Esophagus squamous epithelium (tissue), 5 donors: ENCODE data around the gene TSHZ2. TPM values are rescaled to one million over a fixed set of nuclear protein-coding genes. Genes with fewer than 3 reads are reported as not detected.
"Not testable (repeated sequence)": the region's sequence is repeated elsewhere in the genome, so short reads cannot be mapped to it uniquely, and the experiment has no call there.

Experiments
- DNase-seq: peaks from one replicate; lab custom pipeline; 2025; lab: John Stamatoyannopoulos, UW
- H3K27ac ChIP-seq, 4 donors: fragments of 200-600 bp; sonication (generic); one replicate each; pipeline ENCODE4 v1.5.1; 2016 to 2019; ENCODE audit warnings: mild to moderate bottlenecking in 1 of 4
- H3K27me3 ChIP-seq, 4 donors: fragments of 200-600 bp; sonication (generic); 1 replicate in 3 of 4; 2 replicates in 1 of 4; pipeline versions ENCODE4 v1.5.1 to v1.6.0; 2017 to 2021; ENCODE audit warnings: antibody characterized with exemption in 1 of 4
- H3K36me3 ChIP-seq, 3 donors: fragments of 200-600 bp; sonication (generic); one replicate each; pipeline ENCODE4 v1.5.1; 2016 to 2019
- H3K4me1 ChIP-seq, 3 donors: fragments of 200-600 bp; sonication (generic); one replicate each; pipeline ENCODE4 v1.5.1; 2017 to 2019
- H3K4me3 ChIP-seq, 4 donors: fragments of 200-600 bp; sonication (generic); 1 replicate in 3 of 4; 2 replicates in 1 of 4; pipeline ENCODE4 v1.5.1; 2016 to 2019; ENCODE audit warnings: mild to moderate bottlenecking in 2 of 4, moderate library complexity in 1 of 4
- H3K9me3 ChIP-seq, 3 donors: fragments of 200-600 bp; sonication (generic); one replicate each; pipeline ENCODE4 v1.5.1; 2016 to 2019
- CTCF ChIP-seq, 6 experiments: fragments of 450-650 bp in 4 of 6; fragments of 200-600 bp in 2 of 6; sonication (generic) in 2 of 6; IDR thresholded peaks; one replicate each; pipeline ENCODE4 v1.5.1; 2016 to 2019; ENCODE audit warnings: antibody characterized with exemption in 6 of 6, mild to moderate bottlenecking in 4 of 6, moderate library complexity in 4 of 6
- POLR2A ChIP-seq, 4 donors: fragments of 450-650 bp; IDR thresholded peaks; one replicate each; pipeline ENCODE4 v1.6.1; 2017; ENCODE audit warnings: antibody characterized with exemption in 4 of 4, mild to moderate bottlenecking in 4 of 4, moderate library complexity in 3 of 4
- WGBS, 2 donors: methylation state at CpG; one replicate each; pipeline ENCODE4 v1.1.5; 2018; 5-methylcytosine and 5-hydroxymethylcytosine counted together
- intact Hi-C: fragments of 100-400 bp; cut with DNase I; formaldehyde crosslinking; loops from one replicate; pipeline ENCODE4 v1.15.0; 2022
- total RNA-seq, 4 donors: library from RNA; depleted of rRNA; stranded (reverse); fragments of >200 nt; gene quantifications; one replicate each; pipeline ENCODE4 v1.1.0, GENCODE V29; 2016
- donor health status: DM: yes; HTN: yes; CAD: no.

TSHZ2 gene
- total RNA-seq, 4 donors from 2014 or later = 4.7 to 22.0 (median 12.9) TPM

DNA sequence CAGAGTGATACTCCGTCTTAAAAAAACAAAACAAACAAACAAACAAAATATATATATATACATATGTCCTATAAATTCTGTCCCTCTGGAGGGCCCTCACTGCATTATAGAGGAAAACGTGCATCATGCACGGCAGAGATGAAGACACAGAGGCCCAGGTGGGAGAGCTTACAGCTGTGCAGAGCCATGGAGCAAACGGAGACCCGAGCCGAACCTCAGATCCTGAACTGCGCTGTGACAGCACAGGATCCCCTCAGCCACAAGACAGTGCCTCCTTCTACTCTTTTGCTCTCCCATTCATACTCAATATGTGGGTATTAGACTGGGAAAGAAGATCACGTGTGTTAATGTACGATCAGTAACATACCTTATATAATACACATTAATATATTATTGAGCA is 539.9 kb downstream of the TSHZ2 start:
- H3K36me3 ChIP-seq = no peaks in the 10 kb centered on the region
- intact Hi-C loops = no loop called here
- TF ChIP-seq POLR2A (IDR thresholded peaks at IDR 0.05) (no peak), CTCF (IDR thresholded peaks at IDR 0.05) (no peak)
- no peak overlapping the region for H3K4me3 ChIP-seq
- no peak overlapping the region for H3K27ac ChIP-seq
- WGBS, 2 donors = 89 to 93% methylated on average over 9 of the region's 9 CpGs
- no peaks in the 10 kb centered on the region for H3K27me3 ChIP-seq
- DNase-seq = no peak
- H3K4me1 ChIP-seq = no peaks in the 10 kb centered on the region
- H3K9me3 ChIP-seq = peaks cover 0 to 11% (median 0%) of the 10 kb centered on the region in 3 donors

DNA sequence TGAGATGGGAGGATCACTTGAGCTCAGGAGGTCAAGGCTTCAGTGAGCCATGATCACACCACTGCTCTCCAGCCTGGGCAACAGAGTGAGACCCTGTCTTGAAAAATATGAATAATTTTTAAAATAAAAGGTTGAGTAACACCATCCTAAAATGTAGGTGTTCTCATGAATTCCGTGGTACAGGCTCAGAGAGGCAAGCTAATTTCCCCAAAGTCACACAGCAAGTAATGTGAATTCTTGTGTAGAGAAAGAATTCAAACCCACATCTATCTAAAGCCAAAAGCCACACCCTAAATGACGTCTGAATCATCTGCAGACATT is 541.0 kb downstream of the TSHZ2 start:
- Histone ChIP-seq H3K27me3 (no peaks in the 10 kb centered on the region), H3K4me1 (no peaks in the 10 kb centered on the region), H3K36me3 (no peaks in the 10 kb centered on the region), H3K27ac (no peak overlapping the region), H3K9me3 (peaks cover 0 to 11% (median 0%) of the 10 kb centered on the region in 3 donors), H3K4me3 (no peak overlapping the region)
- TF ChIP-seq POLR2A (IDR thresholded peaks at IDR 0.05) (no peak), CTCF (IDR thresholded peaks at IDR 0.05) (no peak)
- DNase-seq = no peak
- intact Hi-C loops = no loop called here
- WGBS, 2 donors = 46 to 49% methylated on average over 2 of the region's 2 CpGs

DNA sequence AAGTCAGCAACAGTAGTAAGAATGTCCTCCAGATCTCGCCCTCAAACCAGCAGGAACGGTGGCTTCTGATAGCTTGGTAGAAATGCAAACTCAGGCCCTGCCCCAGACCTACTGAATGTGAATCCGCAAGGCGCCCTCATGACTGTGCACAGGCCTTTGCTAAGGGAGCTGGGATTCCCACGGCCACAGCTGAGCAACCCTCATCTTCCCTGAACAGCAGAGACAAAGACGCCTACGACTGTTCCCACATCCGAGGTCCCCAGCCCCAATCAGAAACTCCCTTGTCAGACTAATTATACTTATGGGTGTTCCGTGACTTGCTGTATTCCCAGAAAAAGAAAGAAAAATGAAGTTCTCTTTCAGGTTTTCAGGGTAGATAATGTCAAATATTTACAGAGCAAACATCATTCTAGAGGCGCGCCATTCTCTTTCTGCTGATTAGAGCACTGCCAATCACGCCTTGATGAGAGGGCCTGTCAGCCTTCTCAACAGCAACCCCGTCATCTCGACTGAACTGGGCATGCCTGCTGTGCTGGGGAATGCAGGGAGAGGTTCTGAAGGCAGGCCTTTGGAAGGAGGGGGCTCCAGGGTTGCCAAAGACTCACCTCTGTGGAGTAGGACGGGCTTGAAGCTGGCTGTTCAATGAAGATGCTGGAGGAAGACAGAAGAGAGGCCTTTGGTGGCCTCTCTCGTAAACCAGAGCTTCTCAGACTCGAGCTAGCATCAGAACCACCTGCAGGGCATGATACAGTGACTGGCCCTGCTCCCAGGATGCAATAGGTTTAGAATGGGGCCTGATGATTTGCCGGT is 541.5 kb downstream of the TSHZ2 start:
- H3K4me3 ChIP-seq = no peak overlapping the region
- DNase-seq = no peak
- H3K36me3 ChIP-seq = no peaks in the 10 kb centered on the region
- intact Hi-C loops = no loop called here
- H3K27me3 ChIP-seq = no peaks in the 10 kb centered on the region
- TF ChIP-seq POLR2A (IDR thresholded peaks at IDR 0.05) = no peak
- no peak for TF ChIP-seq CTCF (IDR thresholded peaks at IDR 0.05)
- no peaks in the 10 kb centered on the region for H3K4me1 ChIP-seq
- WGBS, 2 donors = 76 to 77% methylated on average over 11 to 15 of the region's 18 CpGs
- peaks cover 0 to 11% (median 0%) of the 10 kb centered on the region in 3 donors for H3K9me3 ChIP-seq
- no peak overlapping the region for H3K27ac ChIP-seq

DNA sequence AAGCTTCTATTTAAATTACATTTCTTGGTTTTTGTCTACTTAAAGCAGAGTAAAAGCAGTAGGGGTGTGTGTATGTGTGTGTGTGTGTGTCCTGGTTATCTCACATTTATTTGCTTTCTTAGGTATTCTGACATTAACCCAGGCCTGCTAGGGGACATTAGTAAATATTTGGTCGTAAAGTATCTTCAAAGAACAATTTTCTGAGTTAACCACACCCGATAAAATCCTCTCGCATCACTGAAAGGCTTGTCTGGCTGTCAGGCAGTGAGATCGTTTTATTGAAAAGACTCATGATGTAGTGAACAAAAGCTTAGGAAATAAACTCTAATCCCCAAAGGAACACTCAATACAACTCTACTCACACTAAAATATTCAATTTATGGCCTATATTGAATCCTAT is 543.6 kb downstream of the TSHZ2 start:
- no peak for DNase-seq
- H3K27me3 ChIP-seq = no peaks in the 10 kb centered on the region
- intact Hi-C loops = no loop called here
- WGBS, 2 donors = 49 to 50% methylated on average over 4 of the region's 4 CpGs
- TF ChIP-seq POLR2A (IDR thresholded peaks at IDR 0.05) = no peak
- no peak for TF ChIP-seq CTCF (IDR thresholded peaks at IDR 0.05)
- H3K27ac ChIP-seq = no peak overlapping the region
- H3K4me1 ChIP-seq = no peaks in the 10 kb centered on the region
- no peak overlapping the region for H3K4me3 ChIP-seq
- peaks cover 0 to under 1% (median 0%) of the 10 kb centered on the region in 3 donors for H3K9me3 ChIP-seq
- H3K36me3 ChIP-seq = no peaks in the 10 kb centered on the region

DNA sequence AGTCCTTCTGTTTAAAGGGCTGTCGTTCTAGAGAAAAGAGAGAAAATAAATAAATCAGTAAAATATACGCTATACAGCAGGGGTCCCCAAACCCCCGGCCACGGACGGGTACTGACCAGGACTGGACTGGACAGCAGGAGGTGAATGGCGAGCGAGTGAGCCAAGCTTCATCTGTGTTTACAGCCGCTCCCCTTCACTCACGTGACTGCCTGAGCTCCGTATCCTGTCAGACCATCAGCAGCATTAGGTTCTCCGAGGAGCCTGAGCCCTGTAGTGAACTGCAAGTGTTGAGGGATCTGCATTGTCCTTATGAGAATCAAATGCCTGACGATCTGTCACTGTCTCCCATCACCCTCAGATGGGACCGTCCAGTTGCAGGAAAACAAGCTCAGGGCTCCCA is 545.0 kb downstream of the TSHZ2 start:
- Histone ChIP-seq H3K36me3 (no peaks in the 10 kb centered on the region), H3K27me3 (no peaks in the 10 kb centered on the region), H3K27ac (no peak overlapping the region), H3K4me1 (no peaks in the 10 kb centered on the region), H3K9me3 (no peaks in the 10 kb centered on the region), H3K4me3 (no peak overlapping the region)
- 54 to 57% methylated on average over 9 to 13 of the region's 13 CpGs for WGBS, 2 donors
- no peak for DNase-seq
- TF ChIP-seq CTCF (IDR thresholded peaks at IDR 0.05) = no peak
- TF ChIP-seq POLR2A (IDR thresholded peaks at IDR 0.05) = no peak
- intact Hi-C loops = no loop called here

DNA sequence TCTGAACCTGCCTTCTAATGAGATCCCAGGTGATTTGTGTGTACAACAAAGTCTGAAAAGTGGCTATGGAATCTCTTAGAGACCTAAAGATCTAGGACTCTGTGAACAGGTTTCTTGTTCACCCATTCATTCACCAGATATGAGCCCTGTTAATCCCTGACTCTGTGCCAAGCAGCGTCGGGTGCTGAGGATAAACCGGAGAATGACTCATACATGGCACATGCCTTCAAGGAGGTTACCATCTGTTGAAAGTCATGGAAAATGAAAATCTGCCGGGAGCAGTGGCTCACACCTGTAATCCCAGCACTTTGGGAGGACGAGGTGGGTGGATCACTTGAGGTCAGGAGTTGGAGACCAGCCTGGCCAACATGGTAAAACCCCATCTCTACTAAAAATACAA is 549.3 kb downstream of the TSHZ2 start:
- intact Hi-C loops, H3K4me3 ChIP-seq, H3K36me3 ChIP-seq, H3K9me3 ChIP-seq, H3K27me3 ChIP-seq, H3K4me1 ChIP-seq, H3K27ac ChIP-seq, DNase-seq: not testable (repeated sequence)
- 28 to 33% methylated on average over 3 to 5 of the region's 5 CpGs for WGBS, 2 donors
